CD4-positive, alpha-beta T cell treated with Interferon alpha-2 for 1 hour (primary cell): ENCODE measurements around the gene NMRAL1.

Experiments
- DNase-seq, 2 donors: peaks; one replicate each; pipeline ENCODE4 v3.0.0-alpha.2; 2020 to 2022

NMRAL1 gene

DNA sequence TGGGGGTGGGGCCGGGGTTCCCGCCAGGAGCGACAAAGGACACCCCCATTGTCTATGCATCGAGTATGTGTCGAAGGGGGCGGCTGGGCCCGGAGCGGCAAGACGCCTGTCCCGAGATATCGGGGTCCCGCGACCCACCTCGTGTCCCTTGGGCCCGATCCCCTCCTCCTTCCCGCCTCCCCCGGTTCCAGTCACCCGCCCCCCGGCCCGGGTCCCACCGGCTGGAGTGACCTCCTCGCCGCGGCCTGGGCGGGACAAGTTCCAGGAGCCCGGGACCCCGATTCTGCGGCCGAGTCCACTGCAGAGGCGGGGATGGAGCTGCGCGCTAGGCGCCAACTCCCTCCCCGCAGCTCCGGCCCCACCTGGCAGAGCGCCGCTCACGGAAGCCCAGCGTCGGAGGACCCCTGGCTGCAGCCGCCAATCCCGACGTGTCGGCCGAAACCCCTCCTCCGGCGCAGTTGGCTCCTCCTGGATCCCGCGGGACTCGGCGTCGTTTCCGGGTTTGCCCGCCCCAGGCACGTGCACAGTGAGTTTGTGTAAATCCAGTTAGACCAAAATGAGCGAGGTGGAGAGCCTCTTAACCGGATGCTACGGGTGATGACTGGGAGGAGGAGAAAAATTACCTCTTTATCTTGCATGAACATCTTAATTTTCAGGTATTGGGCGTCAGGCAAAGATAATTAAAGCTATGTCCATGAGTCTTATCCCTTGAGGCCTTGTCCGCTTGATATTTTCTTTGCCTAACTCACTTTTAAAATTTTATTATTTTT is at the start of gene NMRAL1:
NMRAL1 (minus strand) TSS at position 434 of the 770 bp plus-strand sequence. CDS start 493 bp downstream, outside the sequence.
- peak; percentile 85 to 92 for DNase-seq

DNA sequence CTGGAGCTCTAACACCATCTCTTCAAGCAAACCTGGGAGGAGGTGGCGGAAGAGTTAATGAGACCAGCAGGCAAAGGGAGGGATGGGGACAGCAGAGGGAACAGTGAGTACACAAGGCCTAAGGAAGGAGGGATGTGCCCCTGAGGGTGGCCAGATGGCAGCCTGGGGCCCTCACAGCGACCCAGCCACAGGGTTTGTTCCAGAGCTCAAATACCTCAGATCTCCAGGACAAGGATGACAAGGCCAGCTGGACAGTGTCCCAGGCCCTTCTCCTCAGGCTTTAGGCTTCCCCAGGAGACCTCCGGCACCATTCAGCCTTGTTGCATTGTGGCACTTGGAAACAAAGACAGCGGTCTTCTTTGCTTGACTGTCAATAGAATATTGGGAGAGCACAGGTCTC is 49.3 kb upstream of the NMRAL1 start:
- no peak for DNase-seq

DNA sequence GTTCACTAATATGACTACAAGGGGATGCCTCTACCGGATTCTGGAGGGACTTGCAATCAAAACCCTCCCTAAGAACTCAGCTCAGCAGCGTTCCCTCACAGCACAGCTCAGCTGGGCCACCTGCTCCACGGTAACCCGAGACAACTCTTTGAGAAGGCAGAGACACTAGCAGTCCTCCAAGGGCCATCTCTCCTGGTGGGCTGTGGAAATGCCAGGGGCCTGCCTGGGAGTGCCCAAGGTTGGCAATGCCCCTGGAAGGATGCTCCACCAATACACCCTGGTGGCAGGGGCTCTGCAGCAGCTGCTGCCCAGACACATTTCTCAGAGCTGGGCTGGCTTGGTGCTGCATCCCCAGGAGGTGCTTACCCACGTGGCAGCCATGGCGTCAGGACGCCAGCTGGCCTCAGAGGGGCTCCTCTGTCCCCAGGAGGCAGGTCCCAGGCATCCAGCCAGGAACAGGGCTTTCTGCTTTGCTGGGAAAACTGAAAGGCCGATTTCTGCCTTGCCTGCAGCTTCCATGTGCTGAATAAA is 47.7 kb upstream of the NMRAL1 start:
- no peak for DNase-seq

DNA sequence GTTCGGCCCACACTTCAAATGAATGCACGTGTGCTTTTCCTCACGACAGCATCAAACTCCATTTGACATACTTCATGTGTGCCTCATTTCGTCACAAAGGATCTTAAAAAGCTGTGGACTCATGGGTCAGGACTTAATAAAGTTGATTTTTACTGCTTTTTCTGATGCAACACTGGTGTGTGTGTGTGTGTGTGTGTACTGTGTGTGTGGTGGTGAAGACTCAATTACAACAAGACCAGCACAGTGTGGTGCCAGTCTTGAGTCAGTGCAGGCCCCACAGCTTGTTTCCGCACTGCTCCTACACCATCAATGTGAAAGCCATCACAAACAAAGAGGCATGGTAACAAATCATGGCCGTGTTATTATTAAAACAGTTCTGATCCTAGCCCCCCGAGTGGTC is 46.5 kb upstream of the NMRAL1 start:
- DNase-seq: no peak

DNA sequence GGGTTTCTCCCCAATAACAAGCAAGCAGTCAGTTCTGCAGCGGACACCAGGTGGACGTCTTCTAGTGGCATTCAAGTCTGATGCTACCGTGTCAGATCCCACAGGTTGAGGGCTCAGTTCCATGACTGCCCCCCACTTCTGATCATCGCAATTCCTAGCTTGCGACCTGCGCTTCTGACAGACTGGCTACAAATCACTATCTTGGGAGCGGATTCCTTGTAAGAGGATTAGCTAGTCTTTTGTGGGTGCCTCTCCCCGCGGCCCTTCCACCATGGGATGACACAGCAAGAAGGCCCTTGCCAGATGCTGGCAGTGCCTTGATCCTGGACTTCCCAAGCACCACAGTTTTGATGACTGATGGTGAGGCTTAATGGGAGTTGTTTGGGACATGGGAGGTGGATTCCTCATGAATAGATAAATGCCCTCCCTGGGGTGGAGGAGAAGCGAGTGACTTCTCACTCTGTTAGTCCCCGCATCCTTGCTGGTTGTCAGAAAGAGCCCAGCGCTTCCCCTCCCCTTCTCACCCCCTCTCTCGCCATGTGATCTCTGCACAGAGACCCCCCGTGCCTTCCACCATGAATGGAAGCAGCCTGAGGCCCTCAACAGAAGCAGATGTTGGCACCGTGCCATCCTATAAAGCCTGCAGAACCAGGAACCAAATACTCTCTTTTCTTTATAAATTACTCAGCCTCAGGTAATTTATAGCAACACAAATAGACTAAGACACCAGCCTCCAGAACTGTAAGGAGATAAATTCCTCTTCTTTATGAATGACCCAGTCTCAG is 45.0 kb upstream of the NMRAL1 start:
- no peak for DNase-seq

DNA sequence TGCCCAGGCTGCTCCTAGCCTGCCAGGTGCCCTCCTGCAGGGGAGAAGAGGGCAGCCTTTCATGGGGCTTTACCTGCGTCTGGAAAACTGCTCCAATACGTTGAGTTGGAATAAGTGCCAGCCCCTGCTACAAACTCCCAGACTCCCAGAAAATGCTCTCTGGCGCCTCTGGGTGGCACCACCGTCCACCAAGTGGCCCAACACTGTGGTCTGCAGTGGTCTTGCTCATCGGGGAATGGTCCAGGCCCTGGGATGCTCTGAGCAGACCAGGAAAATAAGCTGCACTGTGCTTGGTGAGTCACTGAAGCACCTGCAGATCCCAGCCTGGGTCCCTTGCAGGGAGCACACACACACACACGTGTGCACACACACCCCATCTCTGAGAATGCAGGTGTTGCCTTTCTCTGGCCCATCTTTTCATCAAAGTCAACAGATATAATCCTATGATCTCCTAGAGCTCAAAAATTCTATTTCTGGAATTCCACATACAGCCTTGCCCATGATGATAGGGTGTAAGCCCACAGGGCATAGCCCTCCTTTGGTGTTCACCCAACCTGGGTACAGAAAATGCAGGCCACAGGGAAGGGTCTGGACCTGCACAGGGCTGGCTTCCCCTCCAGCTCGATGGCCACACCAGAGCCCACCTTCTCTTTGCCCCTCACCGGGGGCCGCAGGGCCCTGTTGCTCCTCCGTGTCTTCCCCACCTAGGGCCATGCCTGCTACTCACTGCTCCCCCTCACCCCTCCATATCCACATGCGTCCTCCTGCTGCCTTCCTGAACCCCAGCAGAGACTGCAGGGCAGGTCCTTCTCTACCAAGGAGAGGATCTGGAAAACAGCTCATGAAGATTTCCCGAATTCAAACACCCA is 43.6 kb upstream of the NMRAL1 start:
- DNase-seq: no peak

DNA sequence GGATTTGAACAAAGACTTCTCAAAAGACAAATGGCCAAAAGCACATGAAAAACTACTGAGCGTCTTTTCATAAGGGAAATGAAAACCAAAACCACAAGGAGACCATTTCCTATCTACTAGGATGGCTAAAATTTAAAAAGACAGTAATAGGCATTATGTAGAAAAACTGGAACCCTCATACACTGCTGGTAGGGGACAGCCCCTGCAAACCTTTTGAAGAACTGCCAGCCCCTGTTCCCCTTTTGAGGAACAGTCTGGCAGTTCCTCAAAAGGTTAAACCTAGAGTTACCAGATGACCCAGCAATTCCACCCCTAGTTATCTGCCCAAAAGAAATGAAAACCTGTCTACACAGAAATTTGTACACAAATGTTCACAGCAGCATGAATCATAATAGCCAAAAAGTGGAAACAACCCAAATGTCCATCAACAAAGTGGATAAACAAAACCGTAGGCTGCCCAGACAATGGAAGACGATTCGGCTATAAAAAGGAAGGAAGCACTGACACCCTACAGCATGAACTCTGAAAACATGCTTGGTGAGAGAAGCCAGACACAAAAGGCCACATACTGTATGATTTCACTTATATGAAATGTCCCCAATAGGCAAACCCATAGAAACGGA is 41.3 kb upstream of the NMRAL1 start:
- peak; percentile 46 to 50 for DNase-seq

DNA sequence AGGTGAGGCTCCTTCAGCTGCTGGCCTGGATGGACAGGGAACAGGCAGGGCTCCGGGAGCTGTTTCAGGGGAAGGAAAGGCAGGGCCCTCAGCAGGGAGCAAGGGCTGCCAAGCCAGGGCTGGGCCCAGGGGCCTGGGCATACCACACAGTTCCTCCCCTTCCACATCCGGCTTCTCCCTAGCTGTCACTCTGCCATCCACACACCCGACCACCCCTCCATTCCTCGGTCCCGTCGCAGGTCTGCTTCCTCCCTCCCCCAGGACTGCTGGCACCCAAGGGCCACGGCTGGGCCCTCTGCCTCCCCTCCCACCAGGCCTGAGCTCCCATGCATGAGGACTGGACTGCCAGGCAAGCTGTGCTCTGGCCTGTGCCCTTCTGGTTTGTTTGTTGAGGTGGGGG is 40.2 kb upstream of the NMRAL1 start:
- DNase-seq: no peak

DNA sequence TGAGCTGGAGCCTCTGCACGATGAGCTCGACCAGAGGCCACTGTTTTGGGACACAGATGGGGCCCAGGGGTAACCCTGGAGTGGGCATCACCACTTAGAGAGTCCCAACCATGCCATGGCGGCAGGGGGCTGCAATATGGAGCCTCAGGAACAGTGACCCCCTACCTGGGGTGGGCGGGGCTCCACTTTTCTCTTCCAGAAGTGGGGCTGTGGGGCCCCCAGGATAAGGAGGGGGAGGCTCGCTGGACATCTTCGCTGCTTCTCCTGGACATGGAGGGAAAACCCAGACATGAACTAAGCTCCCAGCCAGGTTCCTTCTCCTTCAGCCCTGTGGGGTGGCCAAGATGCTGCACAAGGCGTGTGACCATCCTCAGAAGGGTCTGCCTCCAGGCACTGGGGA is 39.5 kb upstream of the NMRAL1 start:
- DNase-seq: no peak

DNA sequence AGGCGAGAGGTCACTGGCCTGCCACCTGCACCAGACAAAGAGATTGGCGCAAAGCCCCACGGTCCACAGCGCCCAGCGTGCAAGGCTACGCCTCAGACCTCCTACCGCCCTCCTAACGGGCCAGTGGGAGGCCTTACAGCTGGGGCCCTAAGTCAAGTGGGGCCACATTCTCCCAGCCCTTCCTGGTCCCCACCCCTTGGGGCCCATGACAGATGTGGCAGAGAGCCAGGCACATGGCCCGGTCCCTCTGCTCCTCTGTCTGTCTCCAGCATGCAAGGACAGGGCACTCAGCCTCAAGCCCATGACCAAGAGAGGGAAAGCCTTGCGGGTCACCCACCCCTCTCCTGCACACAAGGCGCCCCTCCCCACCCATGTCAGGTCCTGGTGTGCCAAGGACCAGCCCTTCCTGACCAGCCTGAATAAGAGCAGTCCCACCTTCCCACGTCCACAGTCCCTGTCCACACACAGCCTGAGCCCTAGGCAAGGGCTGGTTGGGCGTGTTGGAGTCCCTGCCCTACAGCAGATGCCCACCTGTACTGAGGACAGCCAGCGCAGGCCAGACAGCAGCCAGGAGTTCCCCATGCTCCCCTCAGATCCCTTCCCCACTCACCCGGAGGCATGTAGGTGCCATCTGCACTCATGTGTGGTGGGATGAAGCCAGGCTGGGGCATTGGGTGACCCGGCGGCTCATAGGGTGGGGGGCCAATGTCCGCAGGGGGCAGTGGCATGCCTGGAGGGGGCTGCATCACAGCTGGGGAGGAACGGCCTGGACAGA is 38.8 kb upstream of the NMRAL1 start:
- no peak for DNase-seq

DNA sequence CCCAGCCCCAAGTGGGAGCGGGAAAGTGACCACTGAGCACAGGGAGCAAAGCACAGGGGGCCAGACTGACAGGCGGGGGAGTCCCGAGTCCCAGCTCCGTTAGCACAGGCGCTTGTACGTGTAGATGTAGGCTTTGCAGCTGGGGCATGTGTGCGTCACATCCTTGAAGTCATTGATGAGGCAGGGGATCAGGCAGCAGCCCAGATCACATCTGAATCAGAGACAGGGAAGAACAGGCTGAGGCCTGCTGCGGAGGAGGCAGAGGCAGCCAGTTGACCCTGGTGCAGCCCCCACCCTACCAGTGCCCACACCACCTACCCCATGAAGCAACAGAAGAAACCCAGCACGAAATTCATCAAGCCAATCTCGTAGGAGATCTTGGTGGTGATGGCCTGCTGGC is 38.0 kb upstream of the NMRAL1 start:
- DNase-seq: no peak

DNA sequence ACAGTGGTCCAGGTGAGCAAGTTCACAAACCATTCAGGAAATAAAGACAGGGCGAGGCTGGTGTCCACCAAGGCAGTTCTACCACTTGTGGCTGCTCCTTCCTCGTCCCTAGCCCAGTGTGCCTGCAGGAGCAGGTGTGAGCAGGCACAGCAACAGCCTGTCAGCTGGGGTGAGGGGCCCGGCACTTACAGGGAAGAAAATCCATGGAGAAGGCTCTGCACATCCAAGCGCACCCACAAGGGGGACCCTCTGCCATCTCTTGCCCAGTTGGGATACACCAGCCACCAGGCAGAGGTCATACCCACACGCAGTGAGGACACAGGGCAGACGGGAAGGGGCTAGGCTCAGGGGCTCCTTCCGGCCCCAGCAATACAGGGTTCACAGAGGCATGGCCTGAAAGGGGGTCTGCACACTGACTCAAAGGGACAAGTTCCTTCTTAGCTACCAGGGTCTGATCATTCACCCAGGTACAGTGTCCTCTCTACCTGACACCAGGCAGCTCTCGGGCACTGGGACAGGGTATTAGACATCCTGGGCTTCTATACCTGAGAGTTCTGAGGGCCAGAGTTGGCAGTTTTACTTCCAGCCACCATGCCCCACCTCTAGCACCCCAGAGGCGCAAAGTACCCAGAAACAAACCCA is 37.1 kb upstream of the NMRAL1 start:
- DNase-seq: no peak

DNA sequence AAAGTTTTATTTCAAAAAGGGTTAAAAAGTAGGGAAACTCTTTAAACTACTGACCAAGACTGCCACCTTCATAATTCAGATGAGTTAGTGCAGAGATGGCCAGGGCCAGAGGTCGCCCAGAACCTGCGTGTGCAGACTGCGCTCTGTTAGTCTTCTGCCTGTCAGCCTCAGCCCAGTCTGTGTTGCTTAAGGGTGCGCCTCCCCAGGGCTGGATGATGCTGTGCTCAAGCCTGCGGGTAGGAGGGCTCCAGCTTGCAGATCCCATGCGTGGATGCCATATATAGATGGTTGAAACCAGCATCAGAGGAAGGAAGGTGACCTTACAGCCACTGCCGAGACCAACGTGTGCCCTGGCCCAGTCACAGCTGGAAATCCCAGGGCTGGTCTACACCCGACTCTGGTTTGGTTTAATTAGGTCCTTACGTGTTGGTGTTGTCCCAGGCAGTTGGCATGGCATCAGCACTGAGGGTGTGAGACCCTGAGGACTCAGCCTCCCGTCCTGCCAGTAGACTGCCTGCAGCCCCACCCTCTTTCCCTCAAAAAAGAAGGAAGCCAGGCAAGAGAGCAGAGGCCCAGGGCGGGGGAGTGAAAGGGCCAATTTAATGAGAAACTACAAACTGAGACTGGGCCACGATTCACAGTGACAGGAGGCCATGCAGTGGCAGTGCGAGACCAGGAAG is 36.5 kb upstream of the NMRAL1 start:
- DNase-seq: no peak

DNA sequence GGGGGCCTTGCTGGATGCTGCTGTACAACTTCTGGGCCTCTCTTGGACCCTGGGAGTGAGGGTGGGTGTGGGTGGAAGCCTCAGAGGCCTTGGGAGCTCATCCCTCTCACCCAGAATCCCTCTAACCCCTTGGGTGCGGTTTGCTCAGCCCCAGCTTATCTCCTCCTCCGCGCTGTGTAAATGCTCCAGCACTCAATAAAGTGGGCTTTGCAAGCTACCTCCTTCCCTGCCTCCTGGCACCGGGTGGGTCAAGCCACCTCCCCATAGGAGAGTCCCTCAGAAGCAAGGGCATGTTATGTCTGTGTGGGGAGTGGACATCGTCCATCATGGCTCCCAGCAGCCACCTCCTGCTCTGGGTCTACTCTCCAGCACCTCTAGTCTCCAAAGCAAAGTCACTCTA is 35.7 kb upstream of the NMRAL1 start:
- no peak for DNase-seq

DNA sequence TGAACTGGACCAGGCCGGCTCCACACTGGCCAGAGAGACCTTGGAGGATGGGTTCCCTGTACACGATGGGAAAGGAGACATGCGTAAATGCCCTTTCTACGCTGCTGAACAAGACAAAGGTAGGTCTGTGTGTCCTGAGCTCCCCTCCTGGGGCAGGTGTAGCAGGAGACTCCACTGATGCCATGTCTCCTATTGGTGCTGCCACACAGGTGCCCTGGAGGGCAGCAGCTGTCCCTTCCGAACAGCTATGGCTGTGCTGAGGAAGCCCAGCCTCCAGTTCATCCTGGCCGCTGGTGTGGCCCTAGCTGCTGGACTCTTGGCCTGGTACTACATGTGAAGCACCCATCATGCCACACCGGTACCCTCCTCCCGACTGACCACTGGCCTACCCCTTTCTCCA is 35.0 kb upstream of the NMRAL1 start:
- no peak for DNase-seq

DNA sequence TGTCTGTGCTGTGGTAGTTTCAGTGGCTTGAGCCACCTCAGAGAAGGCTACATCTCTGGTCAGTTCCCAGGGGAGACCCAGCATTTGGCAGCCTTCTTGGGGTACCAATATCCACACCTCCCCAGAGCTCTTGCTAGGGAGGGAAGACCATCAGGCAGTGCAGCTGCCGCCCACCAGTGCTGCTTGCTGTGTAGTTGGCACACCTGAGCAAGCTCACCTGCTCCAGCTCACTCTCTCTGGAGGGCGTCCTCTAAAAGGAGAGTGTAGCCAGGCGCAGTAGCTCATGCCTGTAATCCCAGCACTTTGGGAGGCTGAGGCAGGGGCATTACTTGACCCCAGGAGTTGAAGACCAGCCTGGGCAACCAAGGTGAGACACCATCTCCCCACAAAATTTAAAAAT is 34.4 kb upstream of the NMRAL1 start:
- no peak for DNase-seq

DNA sequence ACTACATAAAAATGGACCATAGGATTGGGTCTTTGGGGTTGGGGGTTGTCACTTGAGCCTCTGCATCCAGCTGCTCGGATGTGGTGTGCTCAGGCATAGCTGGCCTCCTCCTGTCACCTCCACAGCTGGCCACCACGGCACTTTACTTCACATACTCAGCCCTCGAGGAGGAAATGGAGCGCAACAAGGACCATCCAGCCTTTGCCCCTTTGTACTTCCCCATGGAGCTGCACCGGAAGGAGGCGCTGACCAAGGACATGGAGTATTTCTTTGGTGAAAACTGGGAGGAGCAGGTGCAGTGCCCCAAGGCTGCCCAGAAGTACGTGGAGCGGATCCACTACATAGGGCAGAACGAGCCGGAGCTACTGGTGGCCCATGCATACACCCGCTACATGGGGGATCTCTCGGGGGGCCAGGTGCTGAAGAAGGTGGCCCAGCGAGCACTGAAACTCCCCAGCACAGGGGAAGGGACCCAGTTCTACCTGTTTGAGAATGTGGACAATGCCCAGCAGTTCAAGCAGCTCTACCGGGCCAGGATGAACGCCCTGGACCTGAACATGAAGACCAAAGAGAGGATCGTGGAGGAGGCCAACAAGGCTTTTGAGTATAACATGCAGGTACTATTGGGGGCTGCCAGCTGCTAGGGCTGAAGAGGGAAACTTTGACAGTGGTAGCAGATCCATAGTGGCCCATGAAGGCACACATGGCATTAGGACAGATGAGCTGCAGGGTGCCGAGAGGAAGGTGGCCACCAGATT is 33.3 kb upstream of the NMRAL1 start:
- no peak for DNase-seq

DNA sequence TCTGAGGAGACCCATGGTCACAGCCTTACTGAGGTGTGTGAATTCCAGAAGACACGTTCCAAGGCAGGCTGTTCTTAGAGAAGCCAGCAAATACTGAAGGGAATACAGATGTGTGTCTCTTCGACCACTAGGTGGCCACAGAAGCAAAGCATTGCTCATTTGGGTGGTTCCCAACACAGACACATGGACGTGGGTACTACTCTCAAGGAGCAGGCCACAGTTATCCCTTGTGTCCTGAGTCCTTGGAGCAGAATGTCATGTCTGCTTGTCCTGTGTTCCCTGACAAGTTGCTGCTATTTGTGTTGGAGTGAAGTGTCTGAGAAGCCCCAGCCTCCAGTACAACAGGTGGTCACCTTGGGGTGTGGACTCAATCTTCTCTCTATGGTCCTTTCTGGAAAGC is 32.0 kb upstream of the NMRAL1 start:
- peak; percentile 73 to 81 for DNase-seq

DNA sequence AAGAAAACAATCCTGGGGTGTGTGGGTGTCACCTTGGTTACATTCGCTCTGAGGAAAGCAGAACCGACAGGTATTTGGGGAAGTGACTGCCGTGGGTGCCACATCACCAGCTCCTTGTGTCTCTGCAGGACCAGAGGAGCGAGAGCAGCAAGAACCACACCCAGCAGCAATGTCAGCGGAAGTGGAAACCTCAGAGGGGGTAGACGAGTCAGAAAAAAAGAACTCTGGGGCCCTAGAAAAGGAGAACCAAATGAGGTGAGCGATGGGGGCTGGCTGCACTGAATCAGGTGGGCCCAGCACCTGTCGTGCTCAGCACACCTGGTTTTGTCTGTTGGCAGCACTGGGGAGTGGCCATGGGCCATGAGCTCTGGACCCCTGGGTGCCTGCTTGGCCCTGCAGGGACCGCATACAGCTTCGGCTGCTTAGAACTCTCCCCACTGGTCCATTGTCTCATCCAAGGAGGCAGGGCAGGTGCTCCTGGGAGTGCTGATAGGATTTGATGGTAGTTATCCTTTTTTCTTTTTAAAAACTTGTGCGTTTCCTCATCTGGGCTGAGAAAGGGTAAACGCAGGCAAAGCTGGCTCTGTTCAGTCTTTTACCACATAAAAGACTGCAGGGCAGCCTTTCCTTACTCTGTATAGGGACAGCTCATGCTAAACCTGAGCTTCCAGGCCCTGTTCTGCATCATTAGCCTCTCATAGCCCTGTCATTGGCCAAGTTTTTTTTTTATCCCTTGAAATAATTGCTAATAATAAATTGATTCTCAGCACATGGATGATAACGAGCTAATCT is 31.1 kb upstream of the NMRAL1 start:
- DNase-seq: peak; percentile 89 to 93
